HepG2 (cell line): ENCODE data around the gene NT5DC1. TPM values are rescaled to one million over a fixed set of nuclear protein-coding genes. Genes with fewer than 3 reads are reported as not detected.

ENCODE experiments used
- ARNT ChIP-seq: fragments of 450-650 bp; IDR thresholded peaks from 2 replicates; pipeline ENCODE4 v1.6.1; 2017
- GABPB1 ChIP-seq: IDR thresholded peaks from 2 replicates; pipeline ENCODE4 v1.6.1; 2016; ENCODE audit warnings: mild to moderate bottlenecking, missing genetic modification reagents, moderate library complexity, missing compliant biosample characterization
- HOXA5 ChIP-seq: sonication (generic); formaldehyde crosslinking; IDR thresholded peaks from 2 replicates; pipeline ENCODE4 v1.4.0; 2020; ENCODE audit warnings: missing genetic modification reagents
- KDM2A ChIP-seq: sonication (generic); formaldehyde crosslinking; IDR thresholded peaks from 2 replicates; pipeline ENCODE4 v1.4.0; 2020; ENCODE audit warnings: low read depth, missing genetic modification reagents, borderline replicate concordance
- KLF9 ChIP-seq: IDR thresholded peaks from 2 replicates; pipeline ENCODE4 v1.6.1; 2016; ENCODE audit warnings: low read depth
- MXD4 ChIP-seq: IDR thresholded peaks from 2 replicates; pipeline ENCODE4 v1.6.1; 2016; ENCODE audit warnings: mild to moderate bottlenecking, missing biosample characterization, missing genetic modification reagents
- PREB ChIP-seq: sonication (generic); formaldehyde crosslinking; IDR thresholded peaks from 2 replicates; pipeline ENCODE4 v1.4.0; 2020; ENCODE audit warnings: missing genetic modification reagents
- SIN3B ChIP-seq: fragments of 150-350 bp; IDR thresholded peaks from 2 replicates; pipeline ENCODE4 v1.6.1; 2014; ENCODE audit warnings: low read length
- TBP ChIP-seq: sonication (generic); formaldehyde crosslinking; IDR thresholded peaks from 2 replicates; pipeline ENCODE4 v1.5.0; 2020; ENCODE audit warnings: missing genetic modification reagents
- THAP9 ChIP-seq: sonication (generic); formaldehyde crosslinking; IDR thresholded peaks from 2 replicates; pipeline ENCODE4; 2020; ENCODE audit warnings: missing genetic modification reagents, mild to moderate bottlenecking, borderline replicate concordance
- U2AF2 ChIP-seq: fragments of 200-400 bp; formaldehyde crosslinking; IDR thresholded peaks from 2 replicates; pipeline ENCODE4 v1.6.1; 2017; ENCODE audit warnings: low read depth, mild to moderate bottlenecking, low read length
- ZFP36 ChIP-seq: fragments of 150-350 bp; IDR thresholded peaks from 2 replicates; pipeline ENCODE4 v1.6.1; 2018; ENCODE audit warnings: borderline replicate concordance, low read length, low read depth; ENCODE audit not compliant: partially characterized antibody
- ZNF124 ChIP-seq: sonication (generic); formaldehyde crosslinking; IDR thresholded peaks from 2 replicates; pipeline ENCODE4 v1.4.0; 2020; ENCODE audit warnings: missing genetic modification reagents
- ZNF232 ChIP-seq: sonication (generic); formaldehyde crosslinking; IDR thresholded peaks from 2 replicates; pipeline ENCODE4 v1.4.0; 2020; ENCODE audit warnings: missing genetic modification reagents, borderline replicate concordance
- polyA plus RNA-seq, 8 experiments: library from polyadenylated mRNA; depleted of rRNA in 3 of 8; stranded (reverse) in 7 of 8; unstranded in 1 of 8; fragments of >200 nt; fragmentation: Illumina TruSeq in 4 of 8; extraction: Trizol in 4 of 8; gene quantifications; 2 replicates each; pipeline versions ENCODE4 v1.2.1 to v1.2.3, GENCODE V29; 2011 to 2016; ENCODE audit warnings: low read depth in 4 of 8, missing spikeins in 1 of 8, mixed read lengths in 1 of 8; ENCODE audit not compliant: insufficient read depth in 1 of 8
- total RNA-seq, 5 experiments: library from RNA; depleted of rRNA; stranded (reverse); fragments of >200 nt; fragmentation: Illumina TruSeq; extraction: Trizol; gene quantifications; 2 replicates each; pipeline ENCODE4 v1.2.3, GENCODE V29; 2016; ENCODE audit warnings: low read depth in 1 of 5
- TF ChIP-seq, protein P1 (sequence below): sonication (generic); formaldehyde crosslinking; conservative IDR thresholded peaks from 2 replicates; pipeline ENCODE4 v1.8.1; 2023; ENCODE audit warnings: missing genetic modification reagents
- TF ChIP-seq, protein P2 (sequence below): sonication (generic); formaldehyde crosslinking; IDR thresholded peaks from 2 replicates; pipeline ENCODE4 v1.8.0; 2022; ENCODE audit warnings: mild to moderate bottlenecking, missing genetic modification reagents; ENCODE audit not compliant: insufficient replicate concordance
- TF ChIP-seq, protein P3 (sequence below): sonication (generic); formaldehyde crosslinking; IDR thresholded peaks from 2 replicates; pipeline ENCODE4 v1.5.1; 2020; ENCODE audit warnings: mild to moderate bottlenecking, missing genetic modification reagents, moderate library complexity

Gene NT5DC1
- total and polyA plus RNA-seq, 2 of the 13 experiments (the other 11 are each of a cell fraction or from before 2014, with no cell fraction given): 27.0 to 56.1 TPM

GRCh38 chr6:116279232-116280160, 178.8 kb downstream of the NT5DC1 start, which contains the start of gene TSPYL1 (continued):
- TF ChIP-seq THAP9: peak; percentile 93
- TF ChIP-seq HOXA5: peak; percentile 62; the same call in 1 of the 2 replicates
- TF ChIP-seq, protein P1, sequence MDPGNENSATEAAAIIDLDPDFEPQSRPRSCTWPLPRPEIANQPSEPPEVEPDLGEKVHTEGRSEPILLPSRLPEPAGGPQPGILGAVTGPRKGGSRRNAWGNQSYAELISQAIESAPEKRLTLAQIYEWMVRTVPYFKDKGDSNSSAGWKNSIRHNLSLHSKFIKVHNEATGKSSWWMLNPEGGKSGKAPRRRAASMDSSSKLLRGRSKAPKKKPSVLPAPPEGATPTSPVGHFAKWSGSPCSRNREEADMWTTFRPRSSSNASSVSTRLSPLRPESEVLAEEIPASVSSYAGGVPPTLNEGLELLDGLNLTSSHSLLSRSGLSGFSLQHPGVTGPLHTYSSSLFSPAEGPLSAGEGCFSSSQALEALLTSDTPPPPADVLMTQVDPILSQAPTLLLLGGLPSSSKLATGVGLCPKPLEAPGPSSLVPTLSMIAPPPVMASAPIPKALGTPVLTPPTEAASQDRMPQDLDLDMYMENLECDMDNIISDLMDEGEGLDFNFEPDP: peak; percentile 98; the same call in 1 of the 2 replicates
- peak; percentile 71; the same call in 1 of the 2 replicates for TF ChIP-seq ZNF124 (CRISPR knock-in tag)
- TF ChIP-seq SIN3B: no peak
- TF ChIP-seq GABPB1 (CRISPR knock-in tag): peak; percentile 74; the same call in 1 of the 2 replicates
- TF ChIP-seq KDM2A (CRISPR knock-in tag): peak; percentile 82
- TF ChIP-seq, protein P2, sequence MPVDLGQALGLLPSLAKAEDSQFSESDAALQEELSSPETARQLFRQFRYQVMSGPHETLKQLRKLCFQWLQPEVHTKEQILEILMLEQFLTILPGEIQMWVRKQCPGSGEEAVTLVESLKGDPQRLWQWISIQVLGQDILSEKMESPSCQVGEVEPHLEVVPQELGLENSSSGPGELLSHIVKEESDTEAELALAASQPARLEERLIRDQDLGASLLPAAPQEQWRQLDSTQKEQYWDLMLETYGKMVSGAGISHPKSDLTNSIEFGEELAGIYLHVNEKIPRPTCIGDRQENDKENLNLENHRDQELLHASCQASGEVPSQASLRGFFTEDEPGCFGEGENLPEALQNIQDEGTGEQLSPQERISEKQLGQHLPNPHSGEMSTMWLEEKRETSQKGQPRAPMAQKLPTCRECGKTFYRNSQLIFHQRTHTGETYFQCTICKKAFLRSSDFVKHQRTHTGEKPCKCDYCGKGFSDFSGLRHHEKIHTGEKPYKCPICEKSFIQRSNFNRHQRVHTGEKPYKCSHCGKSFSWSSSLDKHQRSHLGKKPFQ (CRISPR knock-in tag): peak; percentile 91
- no peak for TF ChIP-seq TBP (CRISPR knock-in tag)
- TF ChIP-seq KLF9 (CRISPR knock-in tag): peak; percentile 29; the same call in 1 of the 2 replicates
- peak; percentile 82 for TF ChIP-seq ZNF232 (CRISPR knock-in tag)
- no peak for TF ChIP-seq ZFP36
- TF ChIP-seq, protein P3, sequence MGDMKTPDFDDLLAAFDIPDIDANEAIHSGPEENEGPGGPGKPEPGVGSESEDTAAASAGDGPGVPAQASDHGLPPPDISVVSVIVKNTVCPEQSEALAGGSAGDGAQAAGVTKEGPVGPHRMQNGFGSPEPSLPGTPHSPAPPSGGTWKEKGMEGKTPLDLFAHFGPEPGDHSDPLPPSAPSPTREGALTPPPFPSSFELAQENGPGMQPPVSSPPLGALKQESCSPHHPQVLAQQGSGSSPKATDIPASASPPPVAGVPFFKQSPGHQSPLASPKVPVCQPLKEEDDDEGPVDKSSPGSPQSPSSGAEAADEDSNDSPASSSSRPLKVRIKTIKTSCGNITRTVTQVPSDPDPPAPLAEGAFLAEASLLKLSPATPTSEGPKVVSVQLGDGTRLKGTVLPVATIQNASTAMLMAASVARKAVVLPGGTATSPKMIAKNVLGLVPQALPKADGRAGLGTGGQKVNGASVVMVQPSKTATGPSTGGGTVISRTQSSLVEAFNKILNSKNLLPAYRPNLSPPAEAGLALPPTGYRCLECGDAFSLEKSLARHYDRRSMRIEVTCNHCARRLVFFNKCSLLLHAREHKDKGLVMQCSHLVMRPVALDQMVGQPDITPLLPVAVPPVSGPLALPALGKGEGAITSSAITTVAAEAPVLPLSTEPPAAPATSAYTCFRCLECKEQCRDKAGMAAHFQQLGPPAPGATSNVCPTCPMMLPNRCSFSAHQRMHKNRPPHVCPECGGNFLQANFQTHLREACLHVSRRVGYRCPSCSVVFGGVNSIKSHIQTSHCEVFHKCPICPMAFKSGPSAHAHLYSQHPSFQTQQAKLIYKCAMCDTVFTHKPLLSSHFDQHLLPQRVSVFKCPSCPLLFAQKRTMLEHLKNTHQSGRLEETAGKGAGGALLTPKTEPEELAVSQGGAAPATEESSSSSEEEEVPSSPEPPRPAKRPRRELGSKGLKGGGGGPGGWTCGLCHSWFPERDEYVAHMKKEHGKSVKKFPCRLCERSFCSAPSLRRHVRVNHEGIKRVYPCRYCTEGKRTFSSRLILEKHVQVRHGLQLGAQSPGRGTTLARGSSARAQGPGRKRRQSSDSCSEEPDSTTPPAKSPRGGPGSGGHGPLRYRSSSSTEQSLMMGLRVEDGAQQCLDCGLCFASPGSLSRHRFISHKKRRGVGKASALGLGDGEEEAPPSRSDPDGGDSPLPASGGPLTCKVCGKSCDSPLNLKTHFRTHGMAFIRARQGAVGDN: peak; percentile 94
- no peak for TF ChIP-seq PREB
- TF ChIP-seq MXD4 (CRISPR knock-in tag): peak; percentile 61; the same call in 1 of the 2 replicates
- no peak for TF ChIP-seq U2AF2
- no peak for TF ChIP-seq ARNT
